Measurements from ENCODE around the gene ELP5. TPM values are rescaled to one million over a fixed set of nuclear protein-coding genes. Genes with fewer than 3 reads are reported as not detected.

ELP5 gene
- total RNA-seq, 1 experiment from 2014 or later, result 49.6 TPM

- Histone ChIP-seq H4K20me1 (ENCODE audit: control insufficient read depth, insufficient read depth, insufficient read length) (no peaks in the 10 kb centered on the region), H3K79me2 (ENCODE audit: insufficient read depth, low read length) (no peaks in the 10 kb centered on the region), H3K27me3 (ENCODE audit: insufficient read depth, low read length) (no peaks in the 10 kb centered on the region), H4K91ac (ENCODE audit: insufficient read length, low read depth, low read length) (no peak within 1 kb of the TSS), H3K79me1 (ENCODE audit: insufficient read depth, low read depth, low read length, poor library complexity, severe bottlenecking) (no peaks in the 10 kb centered on the region), H3T11ph (ENCODE audit: low read length) (no peak within 1 kb of the TSS), H3K18ac (ENCODE audit: insufficient read length, low read depth, low read length) (peak within 1 kb of the TSS; percentile 27), H4K5ac (ENCODE audit: insufficient read length, low read depth, low read length) (no peak within 1 kb of the TSS), H3K4ac (ENCODE audit: low read depth, low read length) (no peak within 1 kb of the TSS), H2BK12ac (ENCODE audit: insufficient read length, low read depth, low read length) (no peak within 1 kb of the TSS), H3K4me2 (ENCODE audit: insufficient read depth, insufficient read length, low read length) (peak within 1 kb of the TSS; percentile 84), H4K8ac (replicated peaks; ENCODE audit: insufficient read length, low read depth, low read length) (no peak within 1 kb of the TSS), H2AFZ (ENCODE audit: low read length) (no peak within 1 kb of the TSS), H2BK5ac (ENCODE audit: insufficient read length, low read length) (no peak within 1 kb of the TSS), H3K56ac (ENCODE audit: insufficient read length, low read depth, low read length) (no peak within 1 kb of the TSS), H3K4me1 (ENCODE audit: insufficient read depth, low read length) (no peaks in the 10 kb centered on the region; the same call in 1 of the 2 replicates), H2BK20ac (ENCODE audit: low read depth, low read length, poor library complexity, severe bottlenecking) (no peak within 1 kb of the TSS), H3K23ac (ENCODE audit: insufficient read length, low read depth, low read length) (no peak within 1 kb of the TSS), H3K14ac (ENCODE audit: insufficient read depth, low read length) (peak within 1 kb of the TSS; percentile 46; the same call in 1 of the 2 replicates), H2BK120ac (ENCODE audit: low read depth, low read length, poor library complexity, severe bottlenecking) (no peak within 1 kb of the TSS), H3K23me2 (ENCODE audit: insufficient read length, low read depth, low read length, poor library complexity, severe bottlenecking) (peaks cover 21% of the 10 kb centered on the region), H2AK5ac (ENCODE audit: insufficient read length, low read length) (no peak within 1 kb of the TSS), H2BK15ac (ENCODE audit: low read depth, low read length) (no peak within 1 kb of the TSS), H3K9me3 (ENCODE audit: control insufficient read depth, low read depth, low read length) (no peaks in the 10 kb centered on the region), H3K9ac (ENCODE audit: extremely low read depth, insufficient read length, low read length) (peak within 1 kb of the TSS; percentile 52), H3K27ac (ENCODE audit: insufficient read length, low read depth, low read length) (no peak within 1 kb of the TSS)
- Mint-ChIP-seq H3K4me1 (peaks cover 51 to 52% of the 10 kb centered on the region in 2 experiments), H3K27ac (peak within 1 kb of the TSS; percentile 57 to 98 (median 66); a peak in 6 of 7 replicates), H3K4me3 (peak within 1 kb of the TSS; percentile 95 to 97), H3K27me3 (ENCODE audit: low read depth) (peaks cover 1% of the 10 kb centered on the region; the same call in 1 of the 2 replicates), H3K9me3 (no peaks in the 10 kb centered on the region; a peak in 1 of 5 replicates), H3K36me3 (ENCODE audit: insufficient read depth in 1 of 3, low read depth in 3 of 3) (peaks cover 15 to 46% (median 38%) of the 10 kb centered on the region in 3 experiments; a peak in 6 of 7 replicates)
- WGBS (ENCODE audit: extremely low coverage, insufficient read length, low lambda C conversion rate), result no CpG with 5 or more reads among the region's 63 CpGs
- DNase-seq, result peak; percentile 90
- TF ChIP-seq, protein P1, sequence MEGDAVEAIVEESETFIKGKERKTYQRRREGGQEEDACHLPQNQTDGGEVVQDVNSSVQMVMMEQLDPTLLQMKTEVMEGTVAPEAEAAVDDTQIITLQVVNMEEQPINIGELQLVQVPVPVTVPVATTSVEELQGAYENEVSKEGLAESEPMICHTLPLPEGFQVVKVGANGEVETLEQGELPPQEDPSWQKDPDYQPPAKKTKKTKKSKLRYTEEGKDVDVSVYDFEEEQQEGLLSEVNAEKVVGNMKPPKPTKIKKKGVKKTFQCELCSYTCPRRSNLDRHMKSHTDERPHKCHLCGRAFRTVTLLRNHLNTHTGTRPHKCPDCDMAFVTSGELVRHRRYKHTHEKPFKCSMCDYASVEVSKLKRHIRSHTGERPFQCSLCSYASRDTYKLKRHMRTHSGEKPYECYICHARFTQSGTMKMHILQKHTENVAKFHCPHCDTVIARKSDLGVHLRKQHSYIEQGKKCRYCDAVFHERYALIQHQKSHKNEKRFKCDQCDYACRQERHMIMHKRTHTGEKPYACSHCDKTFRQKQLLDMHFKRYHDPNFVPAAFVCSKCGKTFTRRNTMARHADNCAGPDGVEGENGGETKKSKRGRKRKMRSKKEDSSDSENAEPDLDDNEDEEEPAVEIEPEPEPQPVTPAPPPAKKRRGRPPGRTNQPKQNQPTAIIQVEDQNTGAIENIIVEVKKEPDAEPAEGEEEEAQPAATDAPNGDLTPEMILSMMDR (conservative IDR thresholded peaks at IDR 0.05), result no peak
Measured at GRCh38 chr17:7219812-7220592, 32.0 kb upstream of the ELP5 start, which contains the start of the genes ACADVL and DLG4. Gene ACADVL, plus strand, starts transcription at chr17:7219938. Its CDS starts 47 bp downstream, at chr17:7219985. Gene DLG4, minus strand, starts transcription at chr17:7219836.
